ENCODE results near the gene GNS. TPM values are rescaled to one million over a fixed set of nuclear protein-coding genes. Genes with fewer than 3 reads are reported as not detected.
"Not testable (repeated sequence)": the region's sequence is repeated elsewhere in the genome, so short reads cannot be mapped to it uniquely, and the experiment has no call there.

Gene GNS
- total and polyA plus RNA-seq, 2 of the 4 experiments (the other 2 are of a cell fraction) = 60.4 to 80.7 TPM

DNA sequence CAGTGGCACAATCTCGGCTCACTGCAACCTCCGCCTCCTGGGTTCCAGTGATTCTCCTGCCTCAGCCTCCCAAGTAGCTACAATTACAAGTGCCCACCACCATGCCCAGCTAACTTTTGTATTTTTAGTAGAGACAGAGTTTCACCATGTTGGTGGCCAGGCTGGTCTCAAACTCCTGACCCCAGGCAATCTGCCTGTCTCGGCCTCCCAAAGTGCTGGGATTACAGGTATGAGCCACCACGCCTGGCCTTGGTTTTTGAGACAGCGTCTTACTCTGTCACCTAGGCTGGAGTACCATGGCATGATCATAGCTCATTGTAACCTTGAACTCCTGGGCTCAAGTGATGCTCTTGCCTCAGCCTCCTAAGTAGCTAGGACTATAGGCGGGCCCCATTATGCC lies 69.0 kb downstream of the GNS start:
- H4K8ac ChIP-seq (ENCODE audit: low read depth in 2 of 2, low read length in 2 of 2); H3K4me1 ChIP-seq (ENCODE audit: control insufficient read depth, insufficient read depth, low read length); H4K5ac ChIP-seq (ENCODE audit: low read depth, low read length); ATAC-seq (ENCODE audit: low read depth); H3K18ac ChIP-seq (ENCODE audit: low read depth, low read length); H3K27me3 ChIP-seq (ENCODE audit: control insufficient read depth, insufficient read depth, low read length); H2AFZ ChIP-seq (replicated peaks; ENCODE audit: low read length, poor library complexity); BruUV-seq (replicated peaks); H3K14ac ChIP-seq (replicated peaks; ENCODE audit: low read depth, low read length); H2BK5ac ChIP-seq (ENCODE audit: low read depth, low read length, poor library complexity, severe bottlenecking); H3K4me3 ChIP-seq (ENCODE audit: insufficient read depth, low read depth, low read length); H3K9me1 ChIP-seq (ENCODE audit: insufficient read depth, low read length); POLR2A ChIA-PET (ENCODE audit: unreplicated experiment); in situ Hi-C loops (cut with MboI; ENCODE audit: low sequenced_read_pairs); H2AK9ac ChIP-seq (replicated peaks; ENCODE audit: low read depth, low read length, poor library complexity); H4K20me1 ChIP-seq (ENCODE audit: insufficient read depth, low read length); H3K4ac ChIP-seq (ENCODE audit: low read depth, low read length); dilution Hi-C loops (cut with HindIII; ENCODE audit: low sequenced_read_pairs, unreplicated experiment); H3K4me2 ChIP-seq (ENCODE audit: low read depth, low read length); H3K23ac ChIP-seq (ENCODE audit: low read depth, low read length); H2AK5ac ChIP-seq (ENCODE audit: low read depth, low read length); H3K27ac ChIP-seq (ENCODE audit: insufficient read depth, low read length); DNase-seq; H2BK20ac ChIP-seq (ENCODE audit: low read depth, low read length); H2BK120ac ChIP-seq (ENCODE audit: low read depth, low read length); H4K91ac ChIP-seq (ENCODE audit: insufficient read depth, low read depth, low read length); intact Hi-C loops (cut with micrococcal nuclease); H3K9me3 ChIP-seq (ENCODE audit: control insufficient read depth, insufficient read depth, low read length); H3K9ac ChIP-seq (ENCODE audit: low read depth, low read length); H2BK15ac ChIP-seq (ENCODE audit: low read depth, low read length); H3K56ac ChIP-seq (ENCODE audit: extremely low read depth, insufficient read depth, low read length): not testable (repeated sequence)
- WGBS, 2 experiments (ENCODE audit: extremely low coverage in 2 of 2, insufficient read length in 1 of 2) = 100% methylated on average over 1 of the region's 6 CpGs; no CpG with 5 or more reads in 1 of the 2 experiments
- CTCF ChIA-PET = interaction anchor here (2.7 kb wide), 1 partner anchor 7 kb away, joined by 7 read pairs; no protein-coding TSS in a partner anchor
- peaks cover 12 to 56% of the 10 kb centered on the region in 2 experiments for H3K79me1 ChIP-seq (ENCODE audit: low read depth in 1 of 2, low read length in 2 of 2)
- H3K36me3 ChIP-seq (ENCODE audit: control insufficient read depth, insufficient read depth, low read length) = peaks cover 26% of the 10 kb centered on the region

Data from IMR-90 (cell line).